Hematopoietic multipotent progenitor cell treated with erythropoietin and hydrocortisone succinate and interleukin-3 and kit ligand, for 8 days (in vitro differentiated cells): ENCODE results near the gene ABCB11.
"Not testable (repeated sequence)": the region's sequence is repeated elsewhere in the genome, so short reads cannot be mapped to it uniquely, and the experiment has no call there.

Source experiments
- DNase-seq: peaks from one replicate; pipeline ENCODE4 v3.0.0-alpha.2; 2015

ABCB11 gene

GRCh38 chr2:168926621-168927386 is 104.3 kb downstream of the ABCB11 start:
- DNase-seq = no peak

GRCh38 chr2:168920504-168921157 is 110.5 kb downstream of the ABCB11 start:
- DNase-seq = peak; percentile 70

GRCh38 chr2:168916331-168916675 is 114.8 kb downstream of the ABCB11 start:
- DNase-seq = no peak

- DNase-seq = no peak
These were observed 115.4 kb downstream of the ABCB11 start for GRCh38 chr2:168915441-168916330.

GRCh38 chr2:168913495-168913894 is 117.6 kb downstream of the ABCB11 start:
- no peak for DNase-seq

- no peak for DNase-seq
These were observed 118.2 kb downstream of the ABCB11 start for GRCh38 chr2:168912901-168913369.

GRCh38 chr2:168912466-168912865 is 118.7 kb downstream of the ABCB11 start:
- DNase-seq = no peak

GRCh38 chr2:168910330-168910729 is 120.8 kb downstream of the ABCB11 start:
- DNase-seq = no peak

- DNase-seq = no peak
These were observed 123.0 kb downstream of the ABCB11 start for GRCh38 chr2:168907940-168908662.

- DNase-seq = no peak
These were observed 126.8 kb downstream of the ABCB11 start for GRCh38 chr2:168904358-168904757.

GRCh38 chr2:168903888-168904287 is 127.2 kb downstream of the ABCB11 start:
- DNase-seq = no peak

GRCh38 chr2:168901003-168901402 is 130.1 kb downstream of the ABCB11 start, which contains the start of gene G6PC2:
Gene G6PC2, plus strand, starts transcription at chr2:168901291. Its CDS starts 41 bp downstream, at chr2:168901332.
- no peak for DNase-seq

- no peak for DNase-seq
These were observed 133.7 kb downstream of the ABCB11 start for GRCh38 chr2:168897449-168897848.

GRCh38 chr2:168896783-168897182 is 134.3 kb downstream of the ABCB11 start:
- no peak for DNase-seq

GRCh38 chr2:168895771-168896170 is 135.4 kb downstream of the ABCB11 start:
- DNase-seq = no peak

- DNase-seq = no peak
These were observed 136.4 kb downstream of the ABCB11 start for GRCh38 chr2:168894720-168895119.

- no peak for DNase-seq
These were observed 137.0 kb downstream of the ABCB11 start for GRCh38 chr2:168894101-168894500.

GRCh38 chr2:168892327-168892726 is 138.8 kb downstream of the ABCB11 start:
- no peak for DNase-seq

- DNase-seq = peak; percentile 98
These were observed 140.9 kb downstream of the ABCB11 start, which contains the start of gene SPC25 for GRCh38 chr2:168890006-168890782. Gene SPC25, minus strand, starts transcription at chr2:168890430. Its CDS starts 911 bp downstream, at chr2:168889519.

GRCh38 chr2:168889635-168890005 is 141.5 kb downstream of the ABCB11 start:
- peak; percentile 37 for DNase-seq

- peak; percentile 59 for DNase-seq
These were observed 146.1 kb downstream of the ABCB11 start for GRCh38 chr2:168884975-168885374.

GRCh38 chr2:168882163-168882562 is 149.0 kb downstream of the ABCB11 start:
- not testable (repeated sequence) for DNase-seq
